SJSA1 (cell line): ENCODE data around the gene CD70. TPM values are rescaled to one million over a fixed set of nuclear protein-coding genes. Genes with fewer than 3 reads are reported as not detected.
A peak's percentile ranks its signal among the peaks of the same experiment; 100 is the strongest.
"Not testable (repeated sequence)": the region's sequence is repeated elsewhere in the genome, so short reads cannot be mapped to it uniquely, and the experiment has no call there.

Experiments used
- DNase-seq, 2 experiments: peaks; one replicate each; pipeline ENCODE4 v3.0.0-alpha.2; 2015 to 2020; ENCODE audit warnings: low spot score in 2 of 2, low read depth in 1 of 2
- H3K27ac ChIP-seq: fragments of 250-450 bp; sonication (Bioruptor Pico); 2 replicates; pipeline ENCODE4 v1.5.1; 2020; ENCODE audit warnings: mild to moderate bottlenecking, moderate library complexity
- H3K27me3 ChIP-seq: fragments of 250-450 bp; sonication (Bioruptor Pico); replicated peaks from 2 replicates; pipeline ENCODE4 v1.5.1; 2020; ENCODE audit warnings: mild to moderate bottlenecking, moderate library complexity
- H3K36me3 ChIP-seq: fragments of 250-450 bp; sonication (Bioruptor Pico); 2 replicates; pipeline ENCODE4 v1.5.1; 2020; ENCODE audit warnings: mild to moderate bottlenecking
- H3K4me1 ChIP-seq: fragments of 250-450 bp; sonication (Bioruptor Pico); replicated peaks from 2 replicates; pipeline ENCODE4 v1.6.1; 2021; ENCODE audit warnings: mild to moderate bottlenecking
- H3K4me3 ChIP-seq: fragments of 250-450 bp; sonication (Bioruptor Pico); 2 replicates; pipeline ENCODE4 v1.5.1; 2020; ENCODE audit warnings: mild to moderate bottlenecking
- H3K9me3 ChIP-seq: fragments of 250-450 bp; sonication (Bioruptor Pico); replicated peaks from 2 replicates; pipeline ENCODE4 v1.5.1; 2020; ENCODE audit warnings: mild to moderate bottlenecking
- total RNA-seq: library from RNA; depleted of rRNA; stranded (reverse); fragments of >200 nt; shearing (Covaris generic); gene quantifications from 2 replicates; pipeline ENCODE4 v1.2.3, GENCODE V29; 2014

Gene CD70
- total RNA-seq, 1 experiment from 2014 or later, result 128 TPM

DNA sequence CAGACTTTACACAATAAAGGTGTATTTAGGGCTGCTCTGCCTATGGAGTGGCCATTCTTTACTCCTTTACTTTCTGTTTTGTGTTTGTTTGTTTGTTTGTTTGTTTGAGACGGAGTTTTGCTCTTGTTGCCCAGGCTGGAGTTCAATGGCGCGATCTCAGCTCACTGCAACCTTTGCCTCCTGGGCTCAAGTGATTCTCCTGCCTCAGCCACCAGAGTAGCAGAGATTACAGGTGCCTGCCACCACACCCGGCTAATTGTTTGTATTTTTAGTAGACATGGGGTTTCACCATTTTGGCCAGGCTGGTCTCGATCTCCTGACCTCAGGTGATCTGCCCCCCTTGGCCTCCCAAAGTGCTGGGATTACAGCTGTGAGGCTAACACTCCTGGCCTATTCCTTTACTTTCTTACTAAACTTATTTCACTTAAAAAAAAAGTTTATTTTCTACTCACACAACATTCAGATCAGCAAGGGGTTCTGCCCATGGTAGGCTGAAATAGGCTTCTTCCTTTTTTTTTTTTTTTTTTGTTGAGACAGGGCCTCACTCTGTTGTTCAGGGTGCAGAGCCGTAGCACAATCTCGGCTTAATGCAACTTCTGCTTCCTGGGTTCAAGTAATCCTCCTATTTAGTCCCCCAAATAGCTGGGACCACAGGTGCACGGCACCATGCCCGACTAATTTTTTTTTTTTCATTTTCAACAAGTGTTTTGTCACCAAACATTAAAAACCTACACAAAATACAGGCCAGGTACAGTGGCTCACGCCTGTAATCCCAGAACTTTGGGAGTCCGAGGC is 15.5 kb upstream of the CD70 start:
- H3K4me1 ChIP-seq, result peaks cover 20% of the 10 kb centered on the region
- not testable (repeated sequence) for H3K27ac ChIP-seq, H3K4me3 ChIP-seq, H3K27me3 ChIP-seq, H3K9me3 ChIP-seq, H3K36me3 ChIP-seq, DNase-seq

GRCh38 chr19:6604906-6605305 is 14.0 kb upstream of the CD70 start:
- Histone ChIP-seq H3K27ac (no peak overlapping the region), H3K27me3 (no peaks in the 10 kb centered on the region), H3K36me3 (no peaks in the 10 kb centered on the region), H3K4me1 (peaks cover 6% of the 10 kb centered on the region; the same call in 1 of the 2 replicates), H3K9me3 (no peaks in the 10 kb centered on the region), H3K4me3 (no peak overlapping the region)
- no peak for DNase-seq

DNA sequence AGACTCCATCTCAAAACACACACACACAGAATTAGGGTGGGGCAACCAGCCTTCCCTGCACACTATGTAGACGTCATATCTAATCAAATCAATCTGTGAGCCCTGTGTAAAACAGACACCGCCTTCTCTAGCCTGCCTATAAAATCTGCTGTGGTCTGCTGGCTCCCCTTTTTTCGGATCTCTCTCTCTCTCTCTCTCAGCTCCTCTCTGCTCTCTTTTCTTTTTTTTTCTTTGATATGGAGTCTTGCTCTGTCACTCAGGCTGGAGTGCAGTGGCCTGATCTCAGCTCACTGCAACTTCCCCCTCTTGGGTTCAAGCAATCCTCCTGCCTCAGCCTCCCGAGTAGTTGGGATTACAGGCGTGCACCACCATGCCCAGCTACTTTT is 11.8 kb upstream of the CD70 start:
- no peaks in the 10 kb centered on the region for H3K9me3 ChIP-seq
- no peaks in the 10 kb centered on the region for H3K27me3 ChIP-seq
- DNase-seq, result no peak
- no peak overlapping the region for H3K4me3 ChIP-seq
- H3K36me3 ChIP-seq, result no peaks in the 10 kb centered on the region
- H3K27ac ChIP-seq, result no peak overlapping the region
- H3K4me1 ChIP-seq, result peaks cover 6% of the 10 kb centered on the region; the same call in 1 of the 2 replicates

DNA sequence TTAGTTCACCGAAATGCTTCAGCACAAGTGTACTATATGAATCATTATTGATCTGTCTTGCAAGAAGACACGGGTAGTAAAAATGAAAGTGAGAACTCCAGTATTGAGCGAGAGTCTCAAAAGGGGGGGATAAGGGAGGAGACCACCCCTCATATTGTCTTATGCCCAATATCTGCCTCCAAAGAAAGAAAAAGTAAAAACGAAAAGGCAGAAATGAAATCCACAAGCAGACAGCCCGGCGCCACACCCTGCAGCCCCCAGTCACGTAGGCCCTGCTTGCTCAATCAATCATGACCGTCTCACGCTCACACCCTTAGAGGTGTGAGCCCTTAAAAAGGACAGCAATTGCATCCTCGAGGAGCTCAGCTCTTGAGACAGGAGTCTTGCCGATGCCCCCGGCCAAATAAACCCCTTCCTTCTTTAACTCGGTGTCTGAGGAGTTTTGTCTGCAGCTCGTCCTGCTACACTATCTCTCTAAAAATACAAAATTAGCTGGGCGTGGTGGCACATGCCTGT is 10.6 kb upstream of the CD70 start:
- H3K27me3 ChIP-seq, DNase-seq, H3K27ac ChIP-seq, H3K36me3 ChIP-seq, H3K9me3 ChIP-seq, H3K4me1 ChIP-seq, H3K4me3 ChIP-seq: not testable (repeated sequence)

DNA sequence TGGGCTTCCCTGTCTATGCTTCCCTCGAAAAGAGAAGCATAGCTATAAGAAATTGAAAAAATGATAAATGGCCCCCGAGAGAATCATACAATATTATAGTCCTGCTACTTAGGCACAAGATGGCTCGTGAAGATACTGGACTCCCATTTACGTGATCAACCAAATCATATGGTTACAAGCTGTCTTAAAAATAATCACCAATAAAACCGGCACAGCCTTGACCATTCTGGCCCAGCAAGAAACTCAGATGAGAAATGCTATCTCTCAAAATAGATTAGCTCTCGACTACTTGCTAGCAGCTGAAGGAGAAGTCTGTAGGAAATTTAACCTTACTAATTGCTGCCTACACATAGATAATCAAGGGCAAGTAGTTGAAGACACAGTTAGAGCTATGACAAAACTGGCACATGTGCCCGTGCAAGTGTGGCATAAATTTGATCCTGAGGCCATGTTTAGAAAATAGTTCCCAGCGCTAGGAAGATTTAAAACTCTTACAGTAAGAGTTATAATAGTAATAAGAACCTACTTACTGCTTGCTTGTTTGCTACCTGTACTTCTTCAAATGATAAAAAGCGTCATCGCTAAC is 10.1 kb upstream of the CD70 start:
- DNase-seq, H3K4me1 ChIP-seq, H3K27ac ChIP-seq, H3K27me3 ChIP-seq, H3K4me3 ChIP-seq, H3K36me3 ChIP-seq, H3K9me3 ChIP-seq: not testable (repeated sequence)

DNA sequence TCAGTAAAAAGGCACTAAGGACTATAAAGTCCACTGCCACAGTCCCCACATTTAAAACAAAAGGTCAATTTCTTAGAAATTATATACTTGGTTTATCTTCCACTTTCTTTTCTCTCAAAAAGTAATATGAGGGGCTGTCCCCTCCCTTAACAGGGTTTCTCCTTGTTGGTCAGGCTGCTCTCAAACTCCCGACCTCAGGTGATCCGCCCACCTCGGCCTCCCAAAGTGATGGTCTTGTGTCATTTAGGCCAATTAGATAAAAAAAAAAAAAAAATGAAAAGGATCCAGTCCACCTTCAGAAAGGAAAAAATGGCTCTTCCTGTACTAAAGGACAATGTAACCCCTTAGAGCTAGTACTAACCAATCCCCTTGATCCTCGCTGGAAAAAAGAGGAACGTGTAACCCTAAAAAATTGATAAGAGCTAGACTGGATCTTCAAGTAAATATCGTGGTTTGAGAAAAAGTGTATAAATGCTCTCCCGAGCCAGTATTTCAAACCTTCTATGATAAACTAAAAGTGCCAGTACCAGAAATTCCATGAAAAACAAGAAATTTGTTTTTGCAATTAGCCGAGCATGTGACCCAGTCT is 9.0 kb upstream of the CD70 start:
- H3K27me3 ChIP-seq, result no peaks in the 10 kb centered on the region
- peaks cover 6% of the 10 kb centered on the region; the same call in 1 of the 2 replicates for H3K4me1 ChIP-seq
- H3K27ac ChIP-seq, result no peak overlapping the region
- H3K36me3 ChIP-seq, result no peaks in the 10 kb centered on the region
- no peak for DNase-seq
- no peaks in the 10 kb centered on the region for H3K9me3 ChIP-seq
- H3K4me3 ChIP-seq, result no peak overlapping the region

DNA sequence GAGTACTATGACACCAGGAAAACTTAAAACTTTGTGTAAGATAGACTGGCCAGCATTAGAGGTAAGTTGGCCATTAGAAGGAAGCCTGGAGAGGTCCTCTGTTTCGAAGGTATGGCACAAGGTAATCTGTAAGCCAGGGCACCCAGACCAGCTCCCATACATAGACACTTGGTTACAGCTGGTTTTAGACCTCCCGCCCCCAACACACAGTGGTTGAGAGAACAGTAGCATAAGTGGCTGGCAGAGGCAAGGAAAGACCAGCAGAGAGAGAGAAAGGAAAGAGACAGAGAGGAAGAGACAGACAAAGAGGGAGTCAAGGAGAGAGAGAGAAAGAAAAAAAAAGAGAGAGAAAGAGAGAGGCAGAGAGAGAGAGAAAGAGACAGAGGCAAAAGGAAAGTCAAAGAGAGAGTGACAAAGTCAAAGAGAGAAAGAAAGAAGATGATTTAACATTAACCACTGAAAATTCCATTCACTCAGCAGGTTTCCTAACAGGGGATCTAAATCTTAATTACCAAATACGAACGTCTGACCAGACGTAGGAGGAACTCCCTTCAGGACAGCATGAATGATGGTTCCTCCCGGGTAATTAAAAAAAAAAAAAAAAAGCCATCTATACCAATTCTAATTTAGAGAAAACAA is 7.4 kb upstream of the CD70 start:
- not testable (repeated sequence) for H3K36me3 ChIP-seq, H3K27me3 ChIP-seq, H3K9me3 ChIP-seq, H3K4me3 ChIP-seq, H3K27ac ChIP-seq, DNase-seq
- peaks cover 12% of the 10 kb centered on the region for H3K4me1 ChIP-seq

GRCh38 chr19:6597471-6598253 is 6.7 kb upstream of the CD70 start:
- not testable (repeated sequence) for H3K9me3 ChIP-seq, H3K27ac ChIP-seq, H3K4me3 ChIP-seq, H3K27me3 ChIP-seq, DNase-seq, H3K36me3 ChIP-seq
- peaks cover 17% of the 10 kb centered on the region for H3K4me1 ChIP-seq

- Histone ChIP-seq H3K9me3 (no peaks in the 10 kb centered on the region), H3K27ac (no peak overlapping the region), H3K4me1 (peaks cover 21% of the 10 kb centered on the region), H3K36me3 (no peaks in the 10 kb centered on the region), H3K4me3 (no peak overlapping the region), H3K27me3 (no peaks in the 10 kb centered on the region)
- no peak for DNase-seq
Observed at GRCh38 chr19:6596621-6597020, 5.7 kb upstream of the CD70 start.

DNA sequence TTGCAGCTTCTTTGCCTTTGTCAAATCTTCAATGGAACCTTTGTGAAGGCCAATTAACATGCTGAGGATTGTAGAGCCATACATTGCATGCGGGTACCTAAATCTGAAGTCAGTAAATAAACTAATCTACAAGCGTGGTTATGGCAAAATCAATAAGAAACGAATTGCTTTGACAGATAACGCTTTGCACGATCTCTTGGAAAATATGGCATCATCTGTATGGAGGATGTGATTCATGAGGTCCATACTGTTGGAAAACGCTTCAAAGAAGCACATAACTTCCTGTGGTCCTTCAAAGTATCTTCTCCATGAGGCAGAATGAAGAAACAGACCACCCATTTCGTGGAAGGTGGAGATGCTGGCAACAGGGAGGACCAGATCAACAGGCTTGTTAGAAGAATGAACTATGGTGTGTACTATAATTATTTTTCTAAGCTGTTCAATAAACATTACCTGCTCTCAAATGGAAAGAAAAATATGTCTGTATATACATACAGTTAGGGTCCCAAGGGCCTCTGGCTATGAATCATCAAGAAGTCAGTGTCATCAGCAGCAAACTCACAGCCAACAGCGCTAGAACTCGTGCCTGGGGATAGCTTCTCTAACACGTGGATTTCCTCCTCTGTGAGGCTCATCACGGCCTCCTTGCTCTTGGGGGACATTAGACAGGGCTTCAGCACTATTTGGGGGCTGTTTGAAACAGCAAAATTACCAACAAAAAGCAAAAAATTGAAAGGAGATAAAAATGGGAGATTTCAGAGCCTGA is 2.9 kb upstream of the CD70 start:
- Histone ChIP-seq H3K4me3 (no peak overlapping the region), H3K27me3 (no peaks in the 10 kb centered on the region), H3K9me3 (no peaks in the 10 kb centered on the region), H3K27ac (peak overlapping the region; percentile 30), H3K36me3 (peaks cover 7% of the 10 kb centered on the region), H3K4me1 (peaks cover 41% of the 10 kb centered on the region)
- DNase-seq, result peak; percentile 82 to 87

- H3K36me3 ChIP-seq, result peaks cover 31% of the 10 kb centered on the region
- peaks cover 56% of the 10 kb centered on the region for H3K4me1 ChIP-seq
- peak overlapping the region; percentile 60 for H3K4me3 ChIP-seq
- H3K9me3 ChIP-seq, result no peaks in the 10 kb centered on the region
- peak; percentile 53 to 62 for DNase-seq
- H3K27me3 ChIP-seq, result no peaks in the 10 kb centered on the region
- peak overlapping the region; percentile 40 for H3K27ac ChIP-seq
Observed at GRCh38 chr19:6590258-6590826, 608 bp downstream of the CD70 start.

DNA sequence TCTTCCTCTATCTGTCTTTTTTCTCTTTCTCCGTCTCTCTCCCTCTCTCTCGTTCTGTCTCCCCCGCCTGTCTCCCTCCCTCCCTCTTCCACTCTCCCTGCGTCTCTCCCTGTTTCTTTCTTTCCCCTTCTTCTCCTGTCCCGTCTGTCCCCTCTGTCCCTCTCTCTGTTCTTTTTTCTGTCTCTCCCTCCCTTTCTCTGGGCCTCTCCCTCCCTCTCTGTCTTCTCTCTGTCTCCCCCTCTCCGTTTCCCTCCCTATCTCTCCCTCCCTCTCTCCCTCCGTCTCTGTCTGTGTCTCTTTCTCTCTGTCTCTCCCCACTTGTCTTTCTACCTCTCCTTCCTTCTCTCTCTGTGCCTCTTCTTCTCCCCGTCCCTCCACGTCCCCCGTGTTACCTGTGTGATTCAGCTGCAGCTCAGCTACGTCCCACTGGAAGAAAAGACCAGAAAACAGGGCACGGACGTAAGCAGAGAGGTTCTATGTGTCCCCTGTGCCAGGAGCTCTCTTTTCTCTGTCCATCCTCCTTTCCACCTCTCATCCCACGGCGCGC is 1.2 kb downstream of the CD70 start:
- Histone ChIP-seq H3K36me3 (peaks cover 37% of the 10 kb centered on the region), H3K27ac (peak overlapping the region; percentile 40), H3K27me3 (no peaks in the 10 kb centered on the region), H3K9me3 (no peaks in the 10 kb centered on the region), H3K4me1 (peaks cover 55% of the 10 kb centered on the region), H3K4me3 (peak overlapping the region; percentile 60)
- no peak for DNase-seq
